ENCODE measurements around the gene CDC42EP4. TPM values are rescaled to one million over a fixed set of nuclear protein-coding genes. Genes with fewer than 3 reads are reported as not detected.

Gene CDC42EP4
- total RNA-seq, 1 experiment from 2014 or later: 83.1 TPM

GRCh38 chr17:73283250-73283649 is 28.6 kb downstream of the CDC42EP4 start:
- Histone ChIP-seq H3F3A (ENCODE audit: low read length, unreplicated experiment) (no peaks in the 10 kb centered on the region), H3K9me2 (replicated peaks; ENCODE audit: low read length) (no peaks in the 10 kb centered on the region), H3K4me3 (ENCODE audit: low read length) (no peak overlapping the region), H3K27ac (ENCODE audit: low read length) (no peak overlapping the region), H3K4me1 (ENCODE audit: insufficient read depth, low read length) (peaks cover 19% of the 10 kb centered on the region), H3K9me3 (ENCODE audit: low read length) (no peaks in the 10 kb centered on the region), H3K9ac (ENCODE audit: low read length) (no peak overlapping the region), H2AFZ (ENCODE audit: low read length) (no peak overlapping the region), H4K20me1 (ENCODE audit: low read length) (peaks cover 23% of the 10 kb centered on the region; the same call in 1 of the 2 replicates), H3K79me2 (ENCODE audit: low read length) (peaks cover 36% of the 10 kb centered on the region), H3K27me3 (ENCODE audit: low read length) (no peaks in the 10 kb centered on the region), H3K36me3 (ENCODE audit: low read depth, low read length) (peaks cover 25% of the 10 kb centered on the region; the same call in 1 of the 2 replicates), H3K4me2 (ENCODE audit: low read length) (no peak overlapping the region)
- CTCF ChIA-PET: no interaction called here
- no TSS peak for BruUV-seq (replicated peaks)
- TF ChIP-seq CTCF (conservative IDR thresholded peaks at IDR 0.05; ENCODE audit: low read depth, low read length): no peak
- no peak for TF ChIP-seq EZH2phosphoT487 (IDR thresholded peaks at IDR 0.05; ENCODE audit: borderline replicate concordance, low read length)
- DNase-seq (no peak), ATAC-seq (no peak)
- intact Hi-C loops (cut with micrococcal nuclease): no loop called here
- POLR2A ChIA-PET (ENCODE audit: unreplicated experiment): no interaction called here

- H3K4me1 ChIP-seq (ENCODE audit: insufficient read depth, low read length): peaks cover 15% of the 10 kb centered on the region
- no peak for ATAC-seq
- no peaks in the 10 kb centered on the region for H3K9me3 ChIP-seq (ENCODE audit: low read length)
- TF ChIP-seq EZH2 (IDR thresholded peaks at IDR 0.05; ENCODE audit: low read length, unreplicated experiment): no peak
- no peak for TF ChIP-seq EZH2phosphoT487 (IDR thresholded peaks at IDR 0.05; ENCODE audit: borderline replicate concordance, low read length)
- H3K4me2 ChIP-seq (ENCODE audit: low read length): no peak overlapping the region
- DNase-seq: no peak
- intact Hi-C loops (cut with micrococcal nuclease): no loop called here
- POLR2A ChIA-PET (ENCODE audit: unreplicated experiment): no interaction called here
- H4K20me1 ChIP-seq (ENCODE audit: low read length): peaks cover 23% of the 10 kb centered on the region; the same call in 1 of the 2 replicates
- H3K27me3 ChIP-seq (ENCODE audit: low read length): no peaks in the 10 kb centered on the region
- no peak overlapping the region for H3K4me3 ChIP-seq (ENCODE audit: low read length)
- peaks cover 25% of the 10 kb centered on the region; the same call in 1 of the 2 replicates for H3K36me3 ChIP-seq (ENCODE audit: low read depth, low read length)
- H3K79me2 ChIP-seq (ENCODE audit: low read length): peaks cover 30% of the 10 kb centered on the region
- no peak overlapping the region for H2AFZ ChIP-seq (ENCODE audit: low read length)
- no peak overlapping the region for H3K9ac ChIP-seq (ENCODE audit: low read length)
- CTCF ChIA-PET: no interaction called here
- BruUV-seq (replicated peaks): no TSS peak
- no peaks in the 10 kb centered on the region for H3F3A ChIP-seq (ENCODE audit: low read length, unreplicated experiment)
- H3K27ac ChIP-seq (ENCODE audit: low read length): no peak overlapping the region
- no peaks in the 10 kb centered on the region for H3K9me2 ChIP-seq (replicated peaks; ENCODE audit: low read length)
Observed at GRCh38 chr17:73282629-73283028, 29.2 kb downstream of the CDC42EP4 start.

- no peak overlapping the region for H3K9ac ChIP-seq (ENCODE audit: low read length)
- DNase-seq (no peak), ATAC-seq (no peak)
- no peak overlapping the region for H3K27ac ChIP-seq (ENCODE audit: low read length)
- peaks cover 8% of the 10 kb centered on the region for H3K4me1 ChIP-seq (ENCODE audit: insufficient read depth, low read length)
- H3F3A ChIP-seq (ENCODE audit: low read length, unreplicated experiment): no peaks in the 10 kb centered on the region
- intact Hi-C loops (cut with micrococcal nuclease): no loop called here
- H3K4me3 ChIP-seq (ENCODE audit: low read length): no peak overlapping the region
- ChIA-PET CTCF (no interaction called here), POLR2A (ENCODE audit: unreplicated experiment) (no interaction called here)
- no peak overlapping the region for H3K4me2 ChIP-seq (ENCODE audit: low read length)
- H3K79me2 ChIP-seq (ENCODE audit: low read length): peaks cover 23% of the 10 kb centered on the region
- H3K9me3 ChIP-seq (ENCODE audit: low read length): no peaks in the 10 kb centered on the region
- H4K20me1 ChIP-seq (ENCODE audit: low read length): peaks cover 19% of the 10 kb centered on the region; the same call in 1 of the 2 replicates
- TF ChIP-seq EZH2phosphoT487 (IDR thresholded peaks at IDR 0.05; ENCODE audit: borderline replicate concordance, low read length): no peak
- no peak for TF ChIP-seq CTCF (conservative IDR thresholded peaks at IDR 0.05; ENCODE audit: low read depth, low read length)
- TF ChIP-seq EZH2 (IDR thresholded peaks at IDR 0.05; ENCODE audit: low read length, unreplicated experiment): no peak
- TSS peak; percentile 1 for BruUV-seq (replicated peaks)
- H2AFZ ChIP-seq (ENCODE audit: low read length): no peak overlapping the region
- peaks cover 25% of the 10 kb centered on the region; the same call in 1 of the 2 replicates for H3K36me3 ChIP-seq (ENCODE audit: low read depth, low read length)
- no peaks in the 10 kb centered on the region for H3K27me3 ChIP-seq (ENCODE audit: low read length)
- no peaks in the 10 kb centered on the region for H3K9me2 ChIP-seq (replicated peaks; ENCODE audit: low read length)
Observed at GRCh38 chr17:73281928-73282327, 29.9 kb downstream of the CDC42EP4 start.

All from PC-3 (cell line).